ENCODE measurements around the gene MX1. TPM values are rescaled to one million over a fixed set of nuclear protein-coding genes. Genes with fewer than 3 reads are reported as not detected.

Gene MX1
- total and polyA plus RNA-seq, 2 donors, result 54.5 to 148 TPM

DNA sequence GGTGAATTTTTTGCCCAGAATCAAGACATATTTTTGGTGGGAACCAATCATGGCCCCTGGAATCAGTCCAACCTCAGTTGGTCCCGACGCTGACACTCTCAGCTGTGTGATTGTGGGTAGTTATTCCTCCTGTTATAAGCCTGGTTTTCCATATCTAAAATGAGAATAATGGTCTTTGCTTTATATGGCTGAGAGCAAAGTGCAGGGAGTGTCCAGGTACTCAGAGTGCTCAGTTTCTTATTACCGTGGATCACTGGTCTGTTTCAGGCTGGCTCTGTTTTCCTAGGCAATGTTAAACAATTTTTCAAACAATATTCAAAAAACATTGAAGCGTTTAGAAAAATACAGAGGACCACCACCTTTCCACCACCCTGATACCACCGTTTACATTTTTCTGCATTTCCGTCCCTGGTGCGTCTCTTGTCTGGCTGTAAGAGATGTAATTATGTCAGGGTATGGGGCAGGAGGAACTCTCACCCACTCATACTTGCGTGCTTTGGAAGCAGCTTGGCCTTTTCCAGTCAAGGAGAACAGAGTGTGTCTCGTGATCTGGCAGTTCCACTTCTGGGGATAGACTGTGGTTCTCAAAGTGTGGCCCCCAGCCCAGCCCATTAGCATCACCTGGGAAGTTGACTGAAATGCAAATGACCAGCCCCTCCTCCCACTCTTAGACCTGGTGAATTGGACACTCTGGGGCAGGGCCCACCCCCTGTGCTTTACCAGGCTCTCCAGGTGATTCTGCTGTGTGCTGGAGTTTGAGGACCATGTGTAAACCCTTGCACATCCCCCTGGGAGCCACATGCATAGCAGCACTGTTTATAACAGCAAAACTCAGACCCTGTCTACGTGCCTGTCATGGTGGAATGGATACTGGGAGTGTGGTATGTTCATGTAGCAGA lies 6.8 kb downstream of the MX1 start:
- Histone ChIP-seq H3K4me3 (ENCODE audit: low read length in 2 of 2) (no peak overlapping the region), H3K9me3 (ENCODE audit: control insufficient read depth in 2 of 2, insufficient read depth in 1 of 2, low read length in 1 of 2) (peaks cover 2 to 5% of the 10 kb centered on the region in 2 donors), H3K27ac (ENCODE audit: low read depth in 1 of 2, low read length in 1 of 2) (no peak overlapping the region), H3K27me3 (ENCODE audit: control insufficient read depth in 2 of 2, insufficient read depth in 1 of 2, low read length in 1 of 2) (no peaks in the 10 kb centered on the region), H3K4me1 (ENCODE audit: control insufficient read depth in 2 of 2, insufficient read depth in 2 of 2, low read length in 2 of 2) (peaks cover 0 to 19% of the 10 kb centered on the region in 2 donors), H3K36me3 (ENCODE audit: control insufficient read depth in 2 of 2, insufficient read depth in 2 of 2, low read length in 1 of 2) (peaks cover 59 to 94% of the 10 kb centered on the region in 2 donors)
- no peak for DNase-seq (ENCODE audit: low read depth in 6 of 9, low spot score in 9 of 9)
- WGBS, result 79% methylated on average over 10 of the region's 10 CpGs

DNA sequence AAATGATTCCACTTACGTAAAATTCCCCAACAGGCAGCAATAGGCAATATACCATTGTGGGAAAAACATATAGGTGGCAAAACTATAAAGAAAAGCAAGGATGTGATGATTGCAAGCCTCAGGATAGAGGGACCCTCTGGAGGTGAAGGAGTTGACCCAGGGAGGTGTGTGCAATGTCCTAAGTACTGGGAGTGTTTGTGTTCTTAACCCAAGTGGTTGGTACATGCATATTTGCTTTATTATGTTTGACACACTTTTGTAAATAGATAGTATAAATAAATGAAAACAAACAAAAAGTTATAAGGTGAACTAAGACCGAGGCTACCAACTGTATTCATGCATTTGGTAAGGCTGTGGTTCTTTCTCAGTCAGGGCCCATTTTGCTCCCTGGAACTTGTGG lies 7.5 kb downstream of the MX1 start:
- no peak overlapping the region for H3K4me3 ChIP-seq (ENCODE audit: low read length in 2 of 2)
- DNase-seq (ENCODE audit: low read depth in 6 of 9, low spot score in 9 of 9), result no peak
- H3K9me3 ChIP-seq (ENCODE audit: control insufficient read depth in 2 of 2, insufficient read depth in 1 of 2, low read length in 1 of 2), result peaks cover 2 to 5% of the 10 kb centered on the region in 2 donors
- no peak overlapping the region for H3K27ac ChIP-seq (ENCODE audit: low read depth in 1 of 2, low read length in 1 of 2)
- H3K36me3 ChIP-seq (ENCODE audit: control insufficient read depth in 2 of 2, insufficient read depth in 2 of 2, low read length in 1 of 2), result peaks cover 61 to 96% of the 10 kb centered on the region in 2 donors
- 96% methylated on average over 2 of the region's 2 CpGs for WGBS
- no peaks in the 10 kb centered on the region for H3K27me3 ChIP-seq (ENCODE audit: control insufficient read depth in 2 of 2, insufficient read depth in 1 of 2, low read length in 1 of 2)
- H3K4me1 ChIP-seq (ENCODE audit: control insufficient read depth in 2 of 2, insufficient read depth in 2 of 2, low read length in 2 of 2), result peaks cover 0 to 12% of the 10 kb centered on the region in 2 donors

DNA sequence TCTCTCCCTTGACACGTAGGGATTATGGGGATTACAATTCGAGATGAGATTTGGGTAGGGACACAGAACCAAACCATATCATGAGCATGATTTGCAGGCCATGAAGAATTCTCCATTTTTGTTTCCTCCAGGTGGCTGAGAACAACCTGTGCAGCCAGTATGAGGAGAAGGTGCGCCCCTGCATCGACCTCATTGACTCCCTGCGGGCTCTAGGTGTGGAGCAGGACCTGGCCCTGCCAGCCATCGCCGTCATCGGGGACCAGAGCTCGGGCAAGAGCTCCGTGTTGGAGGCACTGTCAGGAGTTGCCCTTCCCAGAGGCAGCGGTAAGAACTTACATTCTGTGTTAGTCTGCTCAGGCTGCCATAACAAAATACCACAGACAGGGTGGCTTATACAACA lies 9.7 kb downstream of the MX1 start:
- Histone ChIP-seq H3K27me3 (ENCODE audit: control insufficient read depth in 2 of 2, insufficient read depth in 1 of 2, low read length in 1 of 2) (no peaks in the 10 kb centered on the region), H3K4me1 (ENCODE audit: control insufficient read depth in 2 of 2, insufficient read depth in 2 of 2, low read length in 2 of 2) (no peaks in the 10 kb centered on the region), H3K9me3 (ENCODE audit: control insufficient read depth in 2 of 2, insufficient read depth in 1 of 2, low read length in 1 of 2) (peaks cover 2 to 5% of the 10 kb centered on the region in 2 donors), H3K27ac (ENCODE audit: low read depth in 1 of 2, low read length in 1 of 2) (no peak overlapping the region), H3K4me3 (ENCODE audit: low read length in 2 of 2) (no peak overlapping the region), H3K36me3 (ENCODE audit: control insufficient read depth in 2 of 2, insufficient read depth in 2 of 2, low read length in 1 of 2) (peaks cover 69 to 99% of the 10 kb centered on the region in 2 donors)
- no peak for DNase-seq (ENCODE audit: low read depth in 6 of 9, low spot score in 9 of 9)
- WGBS, result 99% methylated on average over 11 of the region's 11 CpGs

DNA sequence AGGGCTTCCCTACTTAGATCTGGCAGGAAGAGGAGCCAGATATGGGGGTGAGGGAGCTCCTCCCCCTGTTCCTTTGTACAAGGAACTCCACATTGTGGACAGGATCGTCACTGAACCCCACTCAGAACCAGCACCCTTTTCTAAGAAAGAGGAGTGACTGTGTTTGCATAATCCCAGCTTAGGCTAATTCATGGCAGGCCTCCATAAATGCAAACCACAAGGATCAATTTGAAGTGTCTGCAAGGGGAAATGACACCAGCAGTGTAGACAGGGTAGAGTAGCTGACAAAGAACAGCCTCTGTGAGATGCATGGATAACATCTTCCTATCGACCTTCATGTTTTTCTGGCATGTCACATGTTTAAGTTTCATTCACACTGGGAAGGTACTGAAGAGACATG lies 11.7 kb downstream of the MX1 start:
- Histone ChIP-seq H3K27ac (ENCODE audit: low read depth in 1 of 2, low read length in 1 of 2) (no peak overlapping the region), H3K36me3 (ENCODE audit: control insufficient read depth in 2 of 2, insufficient read depth in 2 of 2, low read length in 1 of 2) (peaks cover 72 to 96% of the 10 kb centered on the region in 2 donors), H3K27me3 (ENCODE audit: control insufficient read depth in 2 of 2, insufficient read depth in 1 of 2, low read length in 1 of 2) (no peaks in the 10 kb centered on the region), H3K9me3 (ENCODE audit: control insufficient read depth in 2 of 2, insufficient read depth in 1 of 2, low read length in 1 of 2) (peaks cover 2 to 5% of the 10 kb centered on the region in 2 donors), H3K4me1 (ENCODE audit: control insufficient read depth in 2 of 2, insufficient read depth in 2 of 2, low read length in 2 of 2) (no peaks in the 10 kb centered on the region), H3K4me3 (ENCODE audit: low read length in 2 of 2) (no peak overlapping the region)
- no peak for DNase-seq (ENCODE audit: low read depth in 6 of 9, low spot score in 9 of 9)
- 91% methylated on average over 2 of the region's 2 CpGs for WGBS

DNA sequence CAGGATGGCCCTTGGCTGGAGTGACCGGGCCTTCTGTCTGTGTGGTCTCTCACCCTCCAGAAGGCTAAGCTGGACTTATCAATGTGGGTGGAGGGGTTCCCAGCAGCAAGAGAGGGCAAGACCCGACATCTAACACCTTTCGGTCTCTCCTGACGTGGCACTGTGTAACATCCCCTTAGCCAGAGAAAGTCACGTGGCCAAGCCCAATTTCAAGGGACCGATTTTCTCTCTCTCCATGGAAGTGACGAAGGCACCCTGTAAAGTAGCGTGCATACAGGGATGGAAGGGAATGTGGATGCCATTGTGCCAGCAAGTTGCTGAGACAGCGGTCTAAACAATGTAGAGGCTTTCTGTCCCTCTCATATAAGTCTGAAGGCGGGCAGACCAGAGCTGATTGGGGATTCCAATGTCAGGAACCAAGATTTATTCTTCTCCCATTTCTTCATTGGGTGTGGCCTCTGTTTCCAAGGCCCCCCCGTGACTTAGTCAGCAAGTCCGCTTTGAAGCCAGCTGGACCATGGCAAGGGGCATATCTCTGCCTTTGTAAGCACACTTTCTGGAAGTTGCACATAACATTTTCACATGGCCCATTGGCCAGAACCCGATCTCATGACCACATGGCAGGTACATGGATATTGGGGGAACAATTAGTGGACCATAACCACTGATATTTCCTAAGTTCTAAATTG lies 12.5 kb downstream of the MX1 start:
- DNase-seq (ENCODE audit: low read depth in 6 of 9, low spot score in 9 of 9), result no peak
- WGBS, result 98% methylated on average over 13 of the region's 13 CpGs

DNA sequence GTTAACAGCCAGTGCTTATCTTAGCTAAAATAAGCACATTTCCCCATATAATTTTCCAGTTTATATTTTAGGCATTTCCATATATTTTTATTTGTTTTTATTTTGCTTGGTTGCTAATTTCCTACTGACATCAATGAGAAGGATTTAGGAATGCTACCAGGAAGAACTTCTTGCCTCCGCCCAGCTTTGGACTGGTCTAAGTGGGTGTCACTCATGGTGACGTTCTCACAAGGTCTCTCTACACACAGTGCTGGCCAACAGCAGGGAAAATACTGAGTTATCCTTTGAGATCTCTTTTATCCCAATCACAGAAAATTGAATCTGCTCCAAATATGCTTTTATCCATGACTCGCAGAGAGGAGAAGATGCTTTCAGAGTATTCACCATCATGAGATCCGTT lies 13.2 kb downstream of the MX1 start:
- Histone ChIP-seq H3K4me3 (ENCODE audit: low read length in 2 of 2) (no peak overlapping the region), H3K27me3 (ENCODE audit: control insufficient read depth in 2 of 2, insufficient read depth in 1 of 2, low read length in 1 of 2) (no peaks in the 10 kb centered on the region), H3K9me3 (ENCODE audit: control insufficient read depth in 2 of 2, insufficient read depth in 1 of 2, low read length in 1 of 2) (peaks cover 0 to 1% of the 10 kb centered on the region in 2 donors), H3K27ac (ENCODE audit: low read depth in 1 of 2, low read length in 1 of 2) (no peak overlapping the region), H3K4me1 (ENCODE audit: control insufficient read depth in 2 of 2, insufficient read depth in 2 of 2, low read length in 2 of 2) (no peaks in the 10 kb centered on the region), H3K36me3 (ENCODE audit: control insufficient read depth in 2 of 2, insufficient read depth in 2 of 2, low read length in 1 of 2) (peaks cover 64 to 94% of the 10 kb centered on the region in 2 donors)
- DNase-seq (ENCODE audit: low read depth in 6 of 9, low spot score in 9 of 9), result no peak
- 96% methylated on average over 4 of the region's 4 CpGs for WGBS

More for the DNA sequence above, 12.5 kb downstream of the MX1 start:
- Histone ChIP-seq H3K4me3 (ENCODE audit: low read length in 2 of 2) (no peak overlapping the region), H3K27ac (ENCODE audit: low read depth in 1 of 2, low read length in 1 of 2) (no peak overlapping the region), H3K4me1 (ENCODE audit: control insufficient read depth in 2 of 2, insufficient read depth in 2 of 2, low read length in 2 of 2) (no peaks in the 10 kb centered on the region), H3K27me3 (ENCODE audit: control insufficient read depth in 2 of 2, insufficient read depth in 1 of 2, low read length in 1 of 2) (no peaks in the 10 kb centered on the region), H3K9me3 (ENCODE audit: control insufficient read depth in 2 of 2, insufficient read depth in 1 of 2, low read length in 1 of 2) (peaks cover 0 to 2% of the 10 kb centered on the region in 2 donors), H3K36me3 (ENCODE audit: control insufficient read depth in 2 of 2, insufficient read depth in 2 of 2, low read length in 1 of 2) (peaks cover 66 to 96% of the 10 kb centered on the region in 2 donors)

DNA sequence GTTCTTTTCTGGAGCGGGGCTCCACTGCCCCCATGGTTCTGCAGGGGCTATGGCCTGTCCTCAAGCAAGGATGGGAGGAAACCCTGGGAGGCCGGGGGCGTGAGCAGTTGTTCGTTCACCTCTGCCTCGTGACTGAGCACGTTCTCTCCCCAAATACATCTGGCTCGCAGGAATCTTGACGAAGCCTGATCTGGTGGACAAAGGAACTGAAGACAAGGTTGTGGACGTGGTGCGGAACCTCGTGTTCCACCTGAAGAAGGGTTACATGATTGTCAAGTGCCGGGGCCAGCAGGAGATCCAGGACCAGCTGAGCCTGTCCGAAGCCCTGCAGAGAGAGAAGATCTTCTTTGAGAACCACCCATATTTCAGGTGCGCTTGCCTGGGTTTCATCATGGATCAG lies 15.5 kb downstream of the MX1 start:
- DNase-seq (ENCODE audit: low read depth in 6 of 9, low spot score in 9 of 9), result no peak
- Histone ChIP-seq H3K36me3 (ENCODE audit: control insufficient read depth in 2 of 2, insufficient read depth in 2 of 2, low read length in 1 of 2) (peaks cover 75 to 94% of the 10 kb centered on the region in 2 donors), H3K27me3 (ENCODE audit: control insufficient read depth in 2 of 2, insufficient read depth in 1 of 2, low read length in 1 of 2) (no peaks in the 10 kb centered on the region), H3K4me3 (ENCODE audit: low read length in 2 of 2) (no peak overlapping the region), H3K9me3 (ENCODE audit: control insufficient read depth in 2 of 2, insufficient read depth in 1 of 2, low read length in 1 of 2) (no peaks in the 10 kb centered on the region), H3K27ac (ENCODE audit: low read depth in 1 of 2, low read length in 1 of 2) (no peak overlapping the region), H3K4me1 (ENCODE audit: control insufficient read depth in 2 of 2, insufficient read depth in 2 of 2, low read length in 2 of 2) (no peaks in the 10 kb centered on the region)
- 98% methylated on average over 14 of the region's 14 CpGs for WGBS

DNA sequence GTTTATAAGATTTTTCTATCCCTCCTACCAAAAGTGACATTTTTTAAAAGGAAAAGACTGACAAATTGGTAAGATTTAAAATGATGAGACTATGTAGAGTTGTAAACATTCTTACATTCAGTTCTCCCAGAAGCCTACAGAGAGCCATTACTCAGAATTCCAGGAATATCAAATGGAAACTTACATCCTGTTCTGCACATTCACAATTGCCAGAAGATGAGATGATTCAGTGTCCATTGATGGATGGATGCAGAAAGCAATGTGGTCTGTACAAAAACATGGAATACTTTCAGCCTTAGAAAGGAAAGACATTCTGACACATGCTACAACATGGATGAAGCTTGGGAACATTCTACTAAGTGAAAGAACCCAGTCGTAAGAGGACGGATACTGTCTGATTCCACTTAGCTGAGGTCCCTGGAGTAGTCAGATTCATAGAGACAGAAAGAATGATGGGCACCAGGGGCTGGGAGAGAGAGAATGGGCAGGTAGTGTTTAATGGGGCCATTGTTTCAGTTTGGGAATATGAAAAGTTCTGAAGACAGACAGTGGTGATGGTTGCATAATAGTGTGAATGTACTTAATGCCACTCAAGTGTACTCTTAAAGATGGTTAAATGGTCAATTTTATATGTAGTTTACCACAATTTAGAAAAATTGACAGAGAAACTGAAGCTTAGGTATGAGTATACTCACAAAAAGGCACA lies 16.6 kb downstream of the MX1 start:
- DNase-seq (ENCODE audit: low read depth in 6 of 9, low spot score in 9 of 9), result no peak
- Histone ChIP-seq H3K4me3 (ENCODE audit: low read length in 2 of 2) (no peak overlapping the region), H3K27me3 (ENCODE audit: control insufficient read depth in 2 of 2, insufficient read depth in 1 of 2, low read length in 1 of 2) (no peaks in the 10 kb centered on the region), H3K36me3 (ENCODE audit: control insufficient read depth in 2 of 2, insufficient read depth in 2 of 2, low read length in 1 of 2) (peaks cover 75 to 94% of the 10 kb centered on the region in 2 donors), H3K9me3 (ENCODE audit: control insufficient read depth in 2 of 2, insufficient read depth in 1 of 2, low read length in 1 of 2) (no peaks in the 10 kb centered on the region), H3K27ac (ENCODE audit: low read depth in 1 of 2, low read length in 1 of 2) (no peak overlapping the region), H3K4me1 (ENCODE audit: control insufficient read depth in 2 of 2, insufficient read depth in 2 of 2, low read length in 2 of 2) (no peaks in the 10 kb centered on the region)
- 100% methylated on average over 2 of the region's 2 CpGs for WGBS

DNA sequence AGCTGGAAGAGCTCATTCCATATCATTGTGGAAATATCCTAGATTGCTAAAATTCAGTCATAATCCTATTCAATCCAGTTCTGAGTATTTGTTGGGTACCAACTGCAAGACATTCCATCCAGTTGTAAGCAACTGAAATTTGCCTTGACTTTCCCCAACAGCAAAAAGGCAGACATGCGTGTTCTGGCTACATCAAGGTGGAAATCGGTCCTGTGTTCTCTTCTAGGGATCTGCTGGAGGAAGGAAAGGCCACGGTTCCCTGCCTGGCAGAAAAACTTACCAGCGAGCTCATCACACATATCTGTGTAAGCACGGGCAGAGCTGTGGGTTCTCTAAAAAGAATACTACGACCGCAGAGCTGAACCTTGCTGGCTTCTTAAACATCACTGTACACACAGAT lies 17.5 kb downstream of the MX1 start:
- H3K9me3 ChIP-seq (ENCODE audit: control insufficient read depth in 2 of 2, insufficient read depth in 1 of 2, low read length in 1 of 2), result no peaks in the 10 kb centered on the region
- no peaks in the 10 kb centered on the region for H3K27me3 ChIP-seq (ENCODE audit: control insufficient read depth in 2 of 2, insufficient read depth in 1 of 2, low read length in 1 of 2)
- DNase-seq (ENCODE audit: low read depth in 6 of 9, low spot score in 9 of 9), result no peak
- WGBS, result 98% methylated on average over 7 of the region's 7 CpGs
- no peak overlapping the region for H3K4me3 ChIP-seq (ENCODE audit: low read length in 2 of 2)
- peaks cover 70 to 92% of the 10 kb centered on the region in 2 donors for H3K36me3 ChIP-seq (ENCODE audit: control insufficient read depth in 2 of 2, insufficient read depth in 2 of 2, low read length in 1 of 2)
- no peak overlapping the region for H3K27ac ChIP-seq (ENCODE audit: low read depth in 1 of 2, low read length in 1 of 2)
- no peaks in the 10 kb centered on the region for H3K4me1 ChIP-seq (ENCODE audit: control insufficient read depth in 2 of 2, insufficient read depth in 2 of 2, low read length in 2 of 2)

All from thymus (tissue), 11 donors.